Activated CD8-positive, alpha-beta T cell treated with anti-CD3 and anti-CD28 coated beads, Interleukin-2, amount 10 ng/mL, durations not matched to agents 7 days and 5 days (primary cell): Measurements from ENCODE around the gene AMDHD2. TPM values are rescaled to one million over a fixed set of nuclear protein-coding genes. Genes with fewer than 3 reads are reported as not detected.
A peak's percentile ranks its signal among the peaks of the same experiment; 100 is the strongest.

Source experiments
- ATAC-seq: fragments of 150-1000 bp; cut with Tn5 transposase; one replicate; pipeline ENCODE4 v1.10.0; 2021; ENCODE audit warnings: moderate library complexity
- CTCF ChIA-PET: fragments of 350-600 bp; sonication (Branson Sonifier 250); formaldehyde crosslinking; loops from one replicate; lab custom pipeline; 2021; ENCODE audit warnings: antibody characterized with exemption; lab: Charles Lee
- POLR2A ChIA-PET: fragments of 350-600 bp; sonication (Branson Sonifier 250); formaldehyde crosslinking; loops from one replicate; lab custom pipeline; 2021; ENCODE audit warnings: antibody characterized with exemption; lab: Charles Lee
- DNase-seq: peaks from one replicate; pipeline ENCODE4 v3.0.0-alpha.2; 2020
- H3K27ac Mint-ChIP-seq: one replicate; pipeline ENCODE4 v1.8.0; 2021; ENCODE audit warnings: mild to moderate bottlenecking, mixed read lengths
- H3K27me3 Mint-ChIP-seq: one replicate; pipeline ENCODE4 v1.8.0; 2021; ENCODE audit warnings: low read depth, mixed read lengths
- H3K36me3 Mint-ChIP-seq: one replicate; pipeline ENCODE4 v1.8.0; 2021; ENCODE audit warnings: low read depth, mixed read lengths
- H3K4me1 Mint-ChIP-seq: one replicate; pipeline ENCODE4 v1.8.0; 2021; ENCODE audit warnings: low read depth, mixed read lengths
- H3K4me3 Mint-ChIP-seq: one replicate; pipeline ENCODE4 v1.8.0; 2021; ENCODE audit warnings: mild to moderate bottlenecking, mixed read lengths
- H3K9me3 Mint-ChIP-seq: one replicate; pipeline ENCODE4 v1.8.0; 2022; ENCODE audit warnings: mixed read lengths; ENCODE audit not compliant: insufficient read depth
- total RNA-seq, 2 experiments: library from RNA; stranded (reverse); gene quantifications; one replicate each; pipeline ENCODE4 v1.2.3, GENCODE V29; 2021

Gene AMDHD2
- total RNA-seq, 2 experiments from 2014 or later, result 54.0 to 58.5 TPM

- no peak for DNase-seq
- Mint-ChIP-seq H3K36me3 (peaks cover 7% of the 10 kb centered on the region), H3K9me3 (no peaks in the 10 kb centered on the region), H3K27me3 (no peaks in the 10 kb centered on the region), H3K4me3 (no peak overlapping the region), H3K4me1 (no peaks in the 10 kb centered on the region), H3K27ac (no peak overlapping the region)
- CTCF ChIA-PET, result no interaction called here
- no peak for ATAC-seq
- POLR2A ChIA-PET, result interaction anchor here (0.6 to 1.7 kb wide), 2 partner anchors 19 to 709 kb away, joined by 3 to 4 read pairs; no protein-coding TSS in a partner anchor
Observed at GRCh38 chr16:2493605-2494004, 26.6 kb upstream of the AMDHD2 start.

DNA sequence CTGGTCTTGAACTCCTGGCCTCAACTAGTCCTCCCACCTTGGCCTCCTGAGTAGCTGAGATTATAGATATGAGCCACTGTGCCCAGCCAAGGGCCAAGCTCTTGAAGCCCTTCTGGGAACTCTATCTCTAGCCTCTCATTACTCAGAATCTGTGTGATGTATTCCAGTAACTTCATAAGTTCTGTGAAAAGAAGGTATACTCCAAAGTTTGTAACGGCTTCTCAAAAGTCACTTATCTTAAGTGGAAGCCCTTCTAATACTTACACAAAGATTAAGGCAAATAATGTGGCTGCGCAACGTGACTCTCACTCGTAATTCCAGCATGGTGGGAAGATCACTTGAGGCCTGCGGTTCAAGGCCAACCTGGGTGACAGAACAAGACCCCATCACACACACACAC, 25.6 kb upstream of the AMDHD2 start:
- Mint-ChIP-seq H3K4me3 (no peak overlapping the region), H3K36me3 (peaks cover 7% of the 10 kb centered on the region)
- CTCF ChIA-PET, result no interaction called here

GRCh38 chr16:2495041-2495440, 25.1 kb upstream of the AMDHD2 start:
- H3K27me3 Mint-ChIP-seq, result no peaks in the 10 kb centered on the region
- DNase-seq (no peak), ATAC-seq (no peak)
- CTCF ChIA-PET, result no interaction called here
- POLR2A ChIA-PET, result no interaction called here
- H3K4me1 Mint-ChIP-seq, result no peaks in the 10 kb centered on the region
- H3K9me3 Mint-ChIP-seq, result no peaks in the 10 kb centered on the region
- peaks cover 7% of the 10 kb centered on the region for H3K36me3 Mint-ChIP-seq
- H3K27ac Mint-ChIP-seq, result no peak overlapping the region
- no peak overlapping the region for H3K4me3 Mint-ChIP-seq

More for the DNA sequence above, 25.6 kb upstream of the AMDHD2 start:
- no peak for ATAC-seq
- DNase-seq, result no peak
- H3K9me3 Mint-ChIP-seq, result no peaks in the 10 kb centered on the region
- no peaks in the 10 kb centered on the region for H3K27me3 Mint-ChIP-seq
- no peaks in the 10 kb centered on the region for H3K4me1 Mint-ChIP-seq
- POLR2A ChIA-PET, result interaction anchor here (1.7 kb wide), 1 partner anchor 18 kb away, joined by 4 read pairs; no protein-coding TSS in a partner anchor
- H3K27ac Mint-ChIP-seq, result no peak overlapping the region

DNA sequence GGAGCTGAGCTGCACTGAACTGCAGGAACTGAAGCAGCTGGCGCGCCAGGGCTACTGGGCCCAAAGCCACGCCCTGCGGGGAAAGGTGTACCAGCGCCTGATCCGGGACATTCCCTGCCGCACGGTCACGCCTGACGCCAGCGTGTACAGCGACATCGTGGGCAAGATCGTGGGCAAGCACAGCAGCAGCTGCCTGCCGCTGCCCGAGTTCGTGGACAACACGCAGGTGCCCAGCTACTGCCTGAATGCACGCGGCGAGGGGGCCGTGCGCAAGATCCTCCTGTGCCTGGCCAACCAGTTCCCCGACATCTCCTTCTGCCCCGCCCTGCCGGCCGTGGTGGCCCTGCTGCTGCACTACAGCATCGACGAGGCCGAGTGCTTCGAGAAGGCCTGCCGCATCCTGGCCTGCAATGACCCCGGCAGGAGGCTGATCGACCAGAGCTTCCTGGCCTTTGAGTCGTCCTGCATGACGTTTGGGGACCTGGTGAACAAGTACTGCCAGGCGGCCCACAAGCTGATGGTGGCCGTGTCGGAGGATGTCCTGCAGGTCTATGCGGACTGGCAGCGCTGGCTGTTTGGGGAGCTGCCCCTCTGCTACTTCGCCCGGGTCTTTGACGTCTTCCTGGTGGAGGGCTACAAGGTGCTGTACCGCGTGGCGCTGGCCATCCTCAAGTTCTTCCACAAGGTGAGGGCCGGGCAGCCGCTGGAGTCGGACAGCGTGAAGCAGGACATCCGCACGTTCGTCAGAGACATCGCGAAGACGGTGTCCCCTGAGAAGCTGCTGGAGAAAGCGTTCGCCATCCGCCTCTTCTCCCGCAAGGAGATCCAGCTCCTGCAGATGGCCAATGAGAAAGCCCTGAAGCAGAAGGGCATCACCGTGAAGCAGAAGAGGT, 23.7 kb upstream of the AMDHD2 start:
- Mint-ChIP-seq H3K4me1 (no peaks in the 10 kb centered on the region), H3K36me3 (peaks cover 7% of the 10 kb centered on the region), H3K4me3 (no peak overlapping the region), H3K9me3 (no peaks in the 10 kb centered on the region), H3K27ac (no peak overlapping the region), H3K27me3 (no peaks in the 10 kb centered on the region)
- DNase-seq, result no peak
- ATAC-seq, result no peak
- ChIA-PET POLR2A (interaction anchor here (0.6 kb wide), 1 partner anchor 17 kb away, joined by 3 read pairs; no protein-coding TSS in a partner anchor), CTCF (interaction anchor here (0.6 to 1.3 kb wide), 2 partner anchors 13 to 227 kb away, joined by 3 read pairs; no protein-coding TSS in a partner anchor)

DNA sequence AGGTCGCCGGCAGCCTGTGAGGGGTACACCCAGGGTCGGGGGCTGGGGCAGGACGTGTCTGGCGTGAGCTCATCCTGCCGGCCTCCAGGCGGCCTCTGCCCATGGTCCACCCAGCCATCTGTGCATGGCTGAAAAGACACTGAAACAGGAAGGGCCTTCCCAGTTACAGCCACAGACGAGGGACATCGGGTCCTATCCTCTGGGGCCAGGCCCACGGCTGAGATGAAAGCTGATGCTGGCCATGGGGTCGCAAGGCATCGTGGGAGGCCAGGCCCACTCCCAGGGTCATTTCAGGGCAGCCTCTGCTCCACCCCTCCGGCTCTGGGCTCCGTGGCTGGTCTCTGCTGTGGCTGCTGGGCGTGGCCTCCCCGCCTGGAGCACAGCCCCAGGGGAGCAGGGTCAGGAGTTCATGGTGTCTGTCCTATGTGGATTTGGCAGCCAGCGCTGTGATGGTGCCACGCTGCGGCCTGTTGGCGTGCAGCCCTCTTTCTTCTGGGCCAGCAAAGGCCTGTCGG, 23.0 kb upstream of the AMDHD2 start:
- ChIA-PET CTCF (interaction anchor here (0.6 to 1.3 kb wide), 2 partner anchors 14 to 226 kb away, joined by 3 read pairs; no protein-coding TSS in a partner anchor), POLR2A (no interaction called here)

GRCh38 chr16:2497695-2498484, 22.3 kb upstream of the AMDHD2 start:
- Mint-ChIP-seq H3K27ac (peak overlapping the region; percentile 34), H3K36me3 (peaks cover 7% of the 10 kb centered on the region), H3K9me3 (no peaks in the 10 kb centered on the region), H3K4me3 (no peak overlapping the region), H3K4me1 (no peaks in the 10 kb centered on the region), H3K27me3 (no peaks in the 10 kb centered on the region)
- DNase-seq, result no peak
- no peak for ATAC-seq
- POLR2A ChIA-PET, result no interaction called here
- CTCF ChIA-PET, result interaction anchor here (1.3 kb wide), 1 partner anchor 14 kb away, joined by 3 read pairs; no protein-coding TSS in a partner anchor

More for the DNA sequence above, 23.0 kb upstream of the AMDHD2 start:
- Mint-ChIP-seq H3K27me3 (no peaks in the 10 kb centered on the region), H3K9me3 (no peaks in the 10 kb centered on the region), H3K4me1 (no peaks in the 10 kb centered on the region), H3K36me3 (peaks cover 7% of the 10 kb centered on the region), H3K4me3 (no peak overlapping the region), H3K27ac (peak overlapping the region; percentile 2)
- DNase-seq, result no peak
- no peak for ATAC-seq

GRCh38 chr16:2498531-2499253, 21.5 kb upstream of the AMDHD2 start:
- ChIA-PET POLR2A (no interaction called here), CTCF (no interaction called here)
- H3K27me3 Mint-ChIP-seq, result no peaks in the 10 kb centered on the region
- peaks cover 7% of the 10 kb centered on the region for H3K36me3 Mint-ChIP-seq
- DNase-seq, result no peak
- H3K9me3 Mint-ChIP-seq, result no peaks in the 10 kb centered on the region
- no peak for ATAC-seq
- no peak overlapping the region for H3K4me3 Mint-ChIP-seq
- H3K4me1 Mint-ChIP-seq, result no peaks in the 10 kb centered on the region
- no peak overlapping the region for H3K27ac Mint-ChIP-seq

- POLR2A ChIA-PET, result no interaction called here
- no peaks in the 10 kb centered on the region for H3K4me1 Mint-ChIP-seq
- H3K9me3 Mint-ChIP-seq, result no peaks in the 10 kb centered on the region
- no peak for DNase-seq
- CTCF ChIA-PET, result interaction anchor here (2.8 to 3.4 kb wide), 2 partner anchors 11 to 304 kb away, joined by 20 to 27 read pairs; no protein-coding TSS in a partner anchor
- H3K27me3 Mint-ChIP-seq, result no peaks in the 10 kb centered on the region
- H3K4me3 Mint-ChIP-seq, result no peak overlapping the region
- ATAC-seq, result no peak
- peaks cover 7% of the 10 kb centered on the region for H3K36me3 Mint-ChIP-seq
- no peak overlapping the region for H3K27ac Mint-ChIP-seq
Observed at GRCh38 chr16:2499454-2499853, 20.7 kb upstream of the AMDHD2 start.

DNA sequence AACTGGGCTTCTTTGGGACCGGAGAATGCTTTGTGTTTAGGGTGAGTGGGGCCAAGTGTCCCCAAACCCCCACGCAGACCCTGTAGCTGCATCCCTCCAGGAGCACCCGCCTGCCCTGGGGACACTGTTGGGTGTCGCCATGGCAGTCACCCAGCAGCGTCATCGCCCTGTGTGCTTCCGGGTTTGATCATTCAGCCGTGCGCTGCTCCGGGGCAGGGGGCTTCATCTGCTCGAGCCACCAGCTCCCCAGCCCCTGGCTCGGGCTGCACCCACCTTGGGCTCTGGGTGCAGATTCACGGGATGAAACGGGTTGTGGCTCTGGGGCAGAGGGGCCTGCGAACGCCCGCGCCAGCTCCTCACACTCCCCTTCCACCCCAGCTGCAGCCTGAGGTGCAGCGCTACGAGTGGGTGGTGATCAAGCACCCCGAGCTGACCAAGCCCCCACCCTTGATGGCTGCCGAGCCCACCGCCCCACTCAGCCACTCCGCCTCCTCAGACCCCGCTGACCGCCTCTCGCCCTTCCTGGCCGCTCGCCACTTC, 20.2 kb upstream of the AMDHD2 start:
- ChIA-PET CTCF (interaction anchor here (1.7 to 3.4 kb wide), 4 partner anchors 12 to 305 kb away, joined by 5 to 27 read pairs (median 14); no protein-coding TSS in a partner anchor), POLR2A (interaction anchor here (1.4 kb wide), 1 partner anchor 14 kb away, joined by 5 read pairs; the partner anchor contains the start of gene ATP6V0C)
- no peak overlapping the region for H3K27ac Mint-ChIP-seq
- peaks cover 7% of the 10 kb centered on the region for H3K36me3 Mint-ChIP-seq
- ATAC-seq (no peak), DNase-seq (no peak)
- H3K9me3 Mint-ChIP-seq, result no peaks in the 10 kb centered on the region
- H3K4me3 Mint-ChIP-seq, result no peak overlapping the region
- H3K4me1 Mint-ChIP-seq, result no peaks in the 10 kb centered on the region
- no peaks in the 10 kb centered on the region for H3K27me3 Mint-ChIP-seq

GRCh38 chr16:2500430-2500917, 19.7 kb upstream of the AMDHD2 start:
- Mint-ChIP-seq H3K9me3 (no peaks in the 10 kb centered on the region), H3K27me3 (no peaks in the 10 kb centered on the region), H3K4me1 (no peaks in the 10 kb centered on the region), H3K36me3 (peaks cover 7% of the 10 kb centered on the region), H3K27ac (no peak overlapping the region), H3K4me3 (no peak overlapping the region)
- no peak for ATAC-seq
- ChIA-PET POLR2A (interaction anchor here (1.4 kb wide), 2 partner anchors 13 to 41 kb away, joined by 3 to 5 read pairs; partner anchors contain the start of genes ATP6V0C and TEDC2), CTCF (interaction anchor here (0.9 to 3.4 kb wide), 12 partner anchors 11 to 305 kb away, joined by 3 to 27 read pairs (median 6); partner anchors contain the start of genes AMDHD2, ATP6V0C and TBC1D24)
- DNase-seq, result no peak
